Nephron progenitor cell (in vitro differentiated cells): ENCODE measurements around the gene STK10.

Experiments used
- DNase-seq: peaks from one replicate; pipeline ENCODE4 v3.0.0; 2021
- H3K27ac Mint-ChIP-seq: 2 replicates; pipeline ENCODE4 v1.8.0; 2021; ENCODE audit warnings: mild to moderate bottlenecking, moderate library complexity, mixed read lengths
- H3K27me3 Mint-ChIP-seq: 2 replicates; pipeline ENCODE4 v1.8.0; 2021; ENCODE audit warnings: mild to moderate bottlenecking, low read depth, mixed read lengths; ENCODE audit not compliant: poor library complexity
- H3K36me3 Mint-ChIP-seq: 2 replicates; pipeline ENCODE4 v1.8.0; 2021; ENCODE audit warnings: low read depth, mixed read lengths
- H3K4me1 Mint-ChIP-seq: 2 replicates; pipeline ENCODE4 v1.8.0; 2021; ENCODE audit warnings: mixed read lengths
- H3K4me3 Mint-ChIP-seq: 2 replicates; pipeline ENCODE4 v1.8.0; 2021; ENCODE audit warnings: mild to moderate bottlenecking, moderate library complexity, mixed read lengths
- H3K9me3 Mint-ChIP-seq: 2 replicates; pipeline ENCODE4 v1.8.0; 2021; ENCODE audit warnings: mild to moderate bottlenecking, moderate library complexity, mixed read lengths
- TF ChIP-seq, protein P1 (sequence below): fragments of 200-600 bp; sonication (generic); IDR thresholded peaks from 2 replicates; pipeline ENCODE4 v1.5.0; 2021; ENCODE audit warnings: antibody characterized with exemption

STK10 gene

DNA sequence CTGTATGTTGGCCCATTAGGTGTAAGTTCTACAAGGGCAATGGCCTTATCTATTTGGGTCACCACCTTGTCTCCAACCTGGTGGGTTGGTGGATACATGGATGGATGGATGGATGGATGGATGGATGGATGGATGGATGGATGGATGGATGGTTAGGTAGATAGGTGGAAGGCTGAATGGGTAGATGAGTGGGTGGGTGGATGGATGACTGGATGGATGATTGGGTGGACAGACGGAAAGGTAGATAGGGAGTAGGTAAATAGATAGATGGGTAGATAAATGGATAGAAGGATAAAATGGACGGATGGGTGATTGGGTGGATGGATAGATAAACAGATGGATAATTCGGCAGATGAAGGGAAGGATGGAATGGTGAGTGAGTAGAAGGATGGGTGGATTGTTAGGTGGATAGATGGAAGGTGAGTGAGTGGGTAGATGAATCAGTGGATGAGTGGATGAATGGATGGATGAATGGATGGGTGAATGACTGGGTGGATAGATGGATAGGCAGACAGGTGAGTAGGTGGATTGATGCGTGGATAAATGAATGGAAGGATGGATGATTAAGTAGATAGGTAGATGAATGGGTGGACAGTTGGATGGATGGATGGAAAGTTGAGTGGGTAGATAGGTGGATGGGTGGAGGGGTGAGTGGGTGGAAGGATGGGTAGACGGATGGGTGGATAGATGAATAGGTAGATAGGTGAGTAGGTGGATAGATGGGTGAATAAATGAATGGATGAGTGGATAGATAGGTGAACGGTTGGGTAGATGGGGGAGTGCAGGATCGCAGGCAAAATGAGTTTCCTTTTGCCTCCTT is 98.5 kb downstream of the STK10 start:
- Mint-ChIP-seq H3K36me3 (peaks cover 5% of the 10 kb centered on the region), H3K9me3 (no peaks in the 10 kb centered on the region), H3K27ac (no peak overlapping the region), H3K4me1 (peaks cover 8% of the 10 kb centered on the region), H3K4me3 (no peak overlapping the region), H3K27me3 (no peaks in the 10 kb centered on the region)
- DNase-seq: no peak
- TF ChIP-seq, protein P1, sequence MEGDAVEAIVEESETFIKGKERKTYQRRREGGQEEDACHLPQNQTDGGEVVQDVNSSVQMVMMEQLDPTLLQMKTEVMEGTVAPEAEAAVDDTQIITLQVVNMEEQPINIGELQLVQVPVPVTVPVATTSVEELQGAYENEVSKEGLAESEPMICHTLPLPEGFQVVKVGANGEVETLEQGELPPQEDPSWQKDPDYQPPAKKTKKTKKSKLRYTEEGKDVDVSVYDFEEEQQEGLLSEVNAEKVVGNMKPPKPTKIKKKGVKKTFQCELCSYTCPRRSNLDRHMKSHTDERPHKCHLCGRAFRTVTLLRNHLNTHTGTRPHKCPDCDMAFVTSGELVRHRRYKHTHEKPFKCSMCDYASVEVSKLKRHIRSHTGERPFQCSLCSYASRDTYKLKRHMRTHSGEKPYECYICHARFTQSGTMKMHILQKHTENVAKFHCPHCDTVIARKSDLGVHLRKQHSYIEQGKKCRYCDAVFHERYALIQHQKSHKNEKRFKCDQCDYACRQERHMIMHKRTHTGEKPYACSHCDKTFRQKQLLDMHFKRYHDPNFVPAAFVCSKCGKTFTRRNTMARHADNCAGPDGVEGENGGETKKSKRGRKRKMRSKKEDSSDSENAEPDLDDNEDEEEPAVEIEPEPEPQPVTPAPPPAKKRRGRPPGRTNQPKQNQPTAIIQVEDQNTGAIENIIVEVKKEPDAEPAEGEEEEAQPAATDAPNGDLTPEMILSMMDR: no peak

DNA sequence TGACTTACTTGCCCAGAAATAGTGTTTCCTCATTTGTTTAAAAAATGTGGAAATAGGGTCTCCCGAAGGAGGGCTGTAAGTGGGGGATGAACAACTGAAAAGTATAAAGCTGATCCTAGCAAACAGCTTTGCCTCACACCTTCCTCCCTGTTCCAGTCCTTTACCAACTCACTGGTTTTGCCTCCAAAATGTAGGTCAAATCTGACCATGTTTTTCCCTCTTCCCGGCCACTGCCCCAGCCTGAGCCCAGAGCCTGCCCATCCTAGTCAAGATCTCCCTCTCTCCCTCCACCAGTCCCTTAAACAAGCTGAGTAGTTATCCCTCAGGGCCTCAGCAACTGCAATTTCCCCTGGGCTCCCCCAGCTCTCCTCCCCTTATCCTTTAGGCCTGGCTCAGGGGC is 99.2 kb downstream of the STK10 start:
- TF ChIP-seq, protein P1: no peak
- H3K9me3 Mint-ChIP-seq: no peaks in the 10 kb centered on the region
- no peak overlapping the region for H3K27ac Mint-ChIP-seq
- peaks cover 8% of the 10 kb centered on the region for H3K4me1 Mint-ChIP-seq
- no peak for DNase-seq
- no peak overlapping the region for H3K4me3 Mint-ChIP-seq
- H3K27me3 Mint-ChIP-seq: no peaks in the 10 kb centered on the region
- peaks cover 5% of the 10 kb centered on the region for H3K36me3 Mint-ChIP-seq

- DNase-seq: no peak
- Mint-ChIP-seq H3K4me1 (peaks cover 8% of the 10 kb centered on the region), H3K4me3 (no peak overlapping the region), H3K36me3 (peaks cover 5% of the 10 kb centered on the region), H3K27ac (peak overlapping the region; percentile 29), H3K9me3 (no peaks in the 10 kb centered on the region), H3K27me3 (peaks cover 4% of the 10 kb centered on the region)
- TF ChIP-seq, protein P1: no peak
Measured at GRCh38 chr5:172086194-172086975, 101.6 kb downstream of the STK10 start.

- Mint-ChIP-seq H3K4me3 (no peak overlapping the region), H3K27ac (peak overlapping the region; percentile 29), H3K4me1 (peaks cover 8% of the 10 kb centered on the region), H3K9me3 (no peaks in the 10 kb centered on the region), H3K27me3 (peaks cover 4% of the 10 kb centered on the region), H3K36me3 (peaks cover 5% of the 10 kb centered on the region)
- no peak for DNase-seq
- TF ChIP-seq, protein P1: no peak
Measured at GRCh38 chr5:172085738-172086137, 102.3 kb downstream of the STK10 start.

- H3K36me3 Mint-ChIP-seq: no peaks in the 10 kb centered on the region
- H3K9me3 Mint-ChIP-seq: no peaks in the 10 kb centered on the region
- peaks cover 4% of the 10 kb centered on the region for H3K27me3 Mint-ChIP-seq
- H3K27ac Mint-ChIP-seq: no peak overlapping the region
- TF ChIP-seq, protein P1: no peak
- H3K4me1 Mint-ChIP-seq: peaks cover 24% of the 10 kb centered on the region
- DNase-seq: no peak
- no peak overlapping the region for H3K4me3 Mint-ChIP-seq
Measured at GRCh38 chr5:172082180-172082579, 105.8 kb downstream of the STK10 start.
